ENCODE results near the gene LHFPL6.

GRCh38 chr13:39391761-39392160 lies 211.2 kb downstream of the LHFPL6 start:
- TF ChIP-seq CTCF (IDR thresholded peaks at IDR 0.05) (no peak), POLR2A (IDR thresholded peaks at IDR 0.05) (no peak)

Measured in esophagus squamous epithelium (tissue), 4 donors.